H9 (cell line): ENCODE results near the gene HAUS7. TPM values are rescaled to one million over a fixed set of nuclear protein-coding genes. Genes with fewer than 3 reads are reported as not detected.

Source experiments
- DNase-seq: peaks from one replicate; pipeline ENCODE4 v3.0.0-alpha.2; 2017
- H2AFZ ChIP-seq: one replicate; pipeline ENCODE4 v1.6.1; 2013; ENCODE audit warnings: mild to moderate bottlenecking, low read length, control low read depth, moderate library complexity
- H2AK5ac ChIP-seq: 2 replicates; pipeline ENCODE4 v1.6.1; 2013; ENCODE audit warnings: low read length, control low read depth, mixed read lengths; ENCODE audit not compliant: insufficient read length
- H2BK120ac ChIP-seq: one replicate; pipeline ENCODE4 v1.6.1; 2013; ENCODE audit warnings: low read depth, mild to moderate bottlenecking, low read length, control low read depth, inconsistent platforms; ENCODE audit not compliant: poor library complexity, severe bottlenecking
- H2BK12ac ChIP-seq: 2 replicates; pipeline ENCODE4 v1.6.1; 2013; ENCODE audit warnings: low read length, control low read depth, mixed read lengths, low read depth; ENCODE audit not compliant: insufficient read length
- H2BK15ac ChIP-seq: 2 replicates; pipeline ENCODE4 v1.6.1; 2013; ENCODE audit warnings: low read depth, low read length, control low read depth
- H2BK20ac ChIP-seq: one replicate; pipeline ENCODE4 v1.6.1; 2013; ENCODE audit warnings: low read depth, mild to moderate bottlenecking, low read length, control low read depth, inconsistent platforms; ENCODE audit not compliant: poor library complexity, severe bottlenecking
- H2BK5ac ChIP-seq: 2 replicates; pipeline ENCODE4 v1.6.1; 2013; ENCODE audit warnings: low read length, control low read depth, mixed read lengths; ENCODE audit not compliant: insufficient read length
- H3K14ac ChIP-seq: 2 replicates; pipeline ENCODE4 v1.6.1; 2013; ENCODE audit warnings: low read length, control low read depth; ENCODE audit not compliant: insufficient read depth
- H3K18ac ChIP-seq: 2 replicates; pipeline ENCODE4 v1.6.1; 2013; ENCODE audit warnings: low read depth, mild to moderate bottlenecking, mixed read lengths, low read length, control low read depth; ENCODE audit not compliant: insufficient read length
- H3K23ac ChIP-seq: 2 replicates; pipeline ENCODE4 v1.6.1; 2013; ENCODE audit warnings: low read length, control low read depth, mixed read lengths, low read depth; ENCODE audit not compliant: insufficient read length
- H3K23me2 ChIP-seq: 2 replicates; pipeline ENCODE4 v1.6.1; 2013; ENCODE audit warnings: low read depth, mild to moderate bottlenecking, mixed read lengths, low read length, control low read depth; ENCODE audit not compliant: insufficient read length, poor library complexity, severe bottlenecking
- H3K27ac ChIP-seq: 2 replicates; pipeline ENCODE4 v1.5.1; 2013; ENCODE audit warnings: low read length, control low read depth, mixed read lengths, low read depth; ENCODE audit not compliant: insufficient read length
- H3K27me3 ChIP-seq: 2 replicates; pipeline ENCODE4 v1.6.1; 2013; ENCODE audit warnings: low read length, control low read depth, inconsistent platforms; ENCODE audit not compliant: insufficient read depth
- H3K4ac ChIP-seq: 2 replicates; pipeline ENCODE4 v1.6.1; 2013; ENCODE audit warnings: low read depth, mild to moderate bottlenecking, control low read depth, inconsistent platforms, low read length, moderate library complexity
- H3K4me1 ChIP-seq: 2 replicates; pipeline ENCODE4 v1.6.1; 2013; ENCODE audit warnings: low read length, control low read depth, inconsistent platforms; ENCODE audit not compliant: insufficient read depth
- H3K4me2 ChIP-seq: 2 replicates; pipeline ENCODE4 v1.6.1; 2013; ENCODE audit warnings: low read length, control low read depth, mixed read lengths; ENCODE audit not compliant: insufficient read length, insufficient read depth
- H3K56ac ChIP-seq: 2 replicates; pipeline ENCODE4 v1.6.1; 2013; ENCODE audit warnings: low read depth, mild to moderate bottlenecking, mixed read lengths, low read length, control low read depth; ENCODE audit not compliant: insufficient read length
- H3K79me1 ChIP-seq: 2 replicates; pipeline ENCODE4 v1.6.1; 2013; ENCODE audit warnings: low read depth, mild to moderate bottlenecking, moderate library complexity, low read length, control low read depth, inconsistent platforms; ENCODE audit not compliant: insufficient read depth, poor library complexity, severe bottlenecking
- H3K79me2 ChIP-seq: 2 replicates; pipeline ENCODE4 v1.6.1; 2013; ENCODE audit warnings: low read length, control low read depth, inconsistent platforms; ENCODE audit not compliant: insufficient read depth
- H3K9ac ChIP-seq: 2 replicates; pipeline ENCODE4 v1.6.1; 2013; ENCODE audit warnings: low read length, control low read depth, mixed read lengths; ENCODE audit not compliant: insufficient read length; ENCODE audit errors: extremely low read depth
- H3K9me3 ChIP-seq: one replicate; pipeline ENCODE4 v1.6.1; 2013; ENCODE audit warnings: low read depth, low read length, inconsistent platforms; ENCODE audit not compliant: control insufficient read depth
- H3T11ph ChIP-seq: one replicate; pipeline ENCODE4 v1.6.1; 2013; ENCODE audit warnings: mild to moderate bottlenecking, low read length, control low read depth, inconsistent platforms
- H4K20me1 ChIP-seq: one replicate; pipeline ENCODE4 v1.6.1; 2013; ENCODE audit not compliant: control insufficient read depth, insufficient read length, insufficient read depth
- H4K5ac ChIP-seq: 2 replicates; pipeline ENCODE4 v1.6.1; 2013; ENCODE audit warnings: low read depth, mild to moderate bottlenecking, mixed read lengths, low read length, control low read depth; ENCODE audit not compliant: insufficient read length
- H4K8ac ChIP-seq: replicated peaks from 2 replicates; pipeline ENCODE4 v1.6.1; 2013; ENCODE audit warnings: low read length, control low read depth, mixed read lengths, low read depth; ENCODE audit not compliant: insufficient read length
- H4K91ac ChIP-seq: 2 replicates; pipeline ENCODE4 v1.6.1; 2013; ENCODE audit warnings: low read depth, mild to moderate bottlenecking, moderate library complexity, mixed read lengths, low read length, control low read depth; ENCODE audit not compliant: insufficient read length
- H3K27ac Mint-ChIP-seq, 3 experiments: 2 replicates in 2 of 3; 3 replicates in 1 of 3; pipeline ENCODE4 v1.8.0; 2020 to 2021; ENCODE audit warnings: mixed read lengths in 3 of 3, mild to moderate bottlenecking in 1 of 3, moderate library complexity in 1 of 3
- H3K27me3 Mint-ChIP-seq: 2 replicates; pipeline ENCODE4 v1.8.0; 2021; ENCODE audit warnings: low read depth, mild to moderate bottlenecking, moderate library complexity, mixed read lengths
- H3K36me3 Mint-ChIP-seq, 3 experiments: 2 replicates in 2 of 3; 3 replicates in 1 of 3; pipeline ENCODE4 v1.8.0; 2020 to 2021; ENCODE audit warnings: low read depth in 3 of 3, mixed read lengths in 3 of 3; ENCODE audit not compliant: insufficient read depth in 1 of 3
- H3K4me1 Mint-ChIP-seq, 2 experiments: 2 replicates each; pipeline ENCODE4 v1.8.0; 2020; ENCODE audit warnings: mixed read lengths in 2 of 2
- H3K4me3 Mint-ChIP-seq, 2 experiments: 2 replicates in 1 of 2; 3 replicates in 1 of 2; pipeline ENCODE4 v1.8.0; 2020 to 2021; ENCODE audit warnings: mild to moderate bottlenecking in 2 of 2, mixed read lengths in 2 of 2, moderate library complexity in 1 of 2
- H3K9me3 Mint-ChIP-seq, 2 experiments: 2 replicates in 1 of 2; 3 replicates in 1 of 2; pipeline ENCODE4 v1.8.0; 2020; ENCODE audit warnings: mild to moderate bottlenecking in 2 of 2, mixed read lengths in 2 of 2, moderate library complexity in 1 of 2
- WGBS: extraction: QIAGEN DNeasy Blood & Tissue Kit; methylation state at CpG from one replicate; pipeline ENCODE4 v1.1.7; 2013; ENCODE audit warnings: missing lambda C conversion rate, low lambda C conversion rate, mixed read lengths; ENCODE audit not compliant: insufficient read length; ENCODE audit errors: extremely low coverage; 5-methylcytosine and 5-hydroxymethylcytosine counted together
- total RNA-seq: library from RNA; stranded (reverse); gene quantifications from 2 replicates; pipeline ENCODE4 v1.2.1, GENCODE V29; 2021
- TF ChIP-seq, protein P1 (sequence below): fragments of 200-600 bp; sonication (generic); conservative IDR thresholded peaks from 3 replicates; pipeline ENCODE4 v1.8.0; 2021; ENCODE audit warnings: antibody characterized with exemption, mild to moderate bottlenecking

HAUS7 gene
- total RNA-seq, 1 experiment from 2014 or later = 45.3 TPM

DNA sequence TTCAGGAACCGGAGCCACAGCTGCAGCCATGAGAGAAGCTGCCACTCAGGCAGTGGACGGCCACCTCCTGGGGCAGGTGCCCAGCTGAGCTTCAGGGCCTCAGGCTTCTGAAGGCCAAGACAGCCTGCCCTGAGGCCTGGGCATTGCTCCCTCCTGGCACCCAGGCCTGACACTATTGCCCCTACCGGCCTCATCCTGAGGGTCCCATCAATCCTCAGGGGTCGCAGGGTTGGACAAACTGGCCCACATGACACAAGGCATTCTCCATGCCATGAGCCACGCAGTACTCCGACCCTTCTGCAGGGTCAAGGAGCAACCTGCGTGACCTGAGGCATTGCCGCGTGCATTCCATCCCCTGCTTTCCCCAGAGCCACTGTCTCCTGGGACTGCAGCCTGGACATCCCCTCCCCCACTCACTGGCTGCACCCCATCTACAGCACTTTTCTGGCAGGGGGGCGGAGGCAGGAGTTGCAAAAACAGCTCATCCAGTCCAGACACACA is 62.1 kb downstream of the HAUS7 start:
- no peak overlapping the region for H4K91ac ChIP-seq
- Mint-ChIP-seq H3K27me3 (peaks cover 50% of the 10 kb centered on the region), H3K4me3 (no peak overlapping the region), H3K4me1 (peaks cover 7 to 8% of the 10 kb centered on the region in 2 experiments; a peak in 2 of 4 replicates), H3K9me3 (peaks cover 58 to 76% of the 10 kb centered on the region in 2 experiments), H3K36me3 (peaks cover 6 to 10% (median 8%) of the 10 kb centered on the region in 3 experiments; a peak in 4 of 7 replicates), H3K27ac (no peak overlapping the region)
- H3K23me2 ChIP-seq = no peaks in the 10 kb centered on the region
- H4K8ac ChIP-seq = no peak overlapping the region
- DNase-seq = no peak
- no peak overlapping the region for H3K18ac ChIP-seq
- no peak overlapping the region for H3K9ac ChIP-seq
- H2BK15ac ChIP-seq = no peak overlapping the region
- no peak overlapping the region for H3K4me2 ChIP-seq
- no peak overlapping the region for H3K27ac ChIP-seq
- no peaks in the 10 kb centered on the region for H3K4me1 ChIP-seq
- TF ChIP-seq, protein P1, sequence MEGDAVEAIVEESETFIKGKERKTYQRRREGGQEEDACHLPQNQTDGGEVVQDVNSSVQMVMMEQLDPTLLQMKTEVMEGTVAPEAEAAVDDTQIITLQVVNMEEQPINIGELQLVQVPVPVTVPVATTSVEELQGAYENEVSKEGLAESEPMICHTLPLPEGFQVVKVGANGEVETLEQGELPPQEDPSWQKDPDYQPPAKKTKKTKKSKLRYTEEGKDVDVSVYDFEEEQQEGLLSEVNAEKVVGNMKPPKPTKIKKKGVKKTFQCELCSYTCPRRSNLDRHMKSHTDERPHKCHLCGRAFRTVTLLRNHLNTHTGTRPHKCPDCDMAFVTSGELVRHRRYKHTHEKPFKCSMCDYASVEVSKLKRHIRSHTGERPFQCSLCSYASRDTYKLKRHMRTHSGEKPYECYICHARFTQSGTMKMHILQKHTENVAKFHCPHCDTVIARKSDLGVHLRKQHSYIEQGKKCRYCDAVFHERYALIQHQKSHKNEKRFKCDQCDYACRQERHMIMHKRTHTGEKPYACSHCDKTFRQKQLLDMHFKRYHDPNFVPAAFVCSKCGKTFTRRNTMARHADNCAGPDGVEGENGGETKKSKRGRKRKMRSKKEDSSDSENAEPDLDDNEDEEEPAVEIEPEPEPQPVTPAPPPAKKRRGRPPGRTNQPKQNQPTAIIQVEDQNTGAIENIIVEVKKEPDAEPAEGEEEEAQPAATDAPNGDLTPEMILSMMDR = no peak
- H3K14ac ChIP-seq = no peak overlapping the region
- no peak overlapping the region for H3K23ac ChIP-seq
- no peaks in the 10 kb centered on the region for H4K20me1 ChIP-seq
- no peak overlapping the region for H3T11ph ChIP-seq
- H2BK20ac ChIP-seq = no peak overlapping the region
- H3K9me3 ChIP-seq = peaks cover 27% of the 10 kb centered on the region
- no peaks in the 10 kb centered on the region for H3K79me2 ChIP-seq
- no peak overlapping the region for H2AFZ ChIP-seq
- H3K56ac ChIP-seq = no peak overlapping the region
- no CpG with 5 or more reads among the region's 10 CpGs for WGBS
- no peak overlapping the region for H2BK5ac ChIP-seq
- H3K4ac ChIP-seq = no peak overlapping the region
- no peak overlapping the region for H2AK5ac ChIP-seq
- H4K5ac ChIP-seq = no peak overlapping the region
- peaks cover 7% of the 10 kb centered on the region; the same call in 1 of the 2 replicates for H3K27me3 ChIP-seq
- H3K79me1 ChIP-seq = no peaks in the 10 kb centered on the region
- H2BK120ac ChIP-seq = no peak overlapping the region
- no peak overlapping the region for H2BK12ac ChIP-seq
